Suprapubic skin (tissue), 4 donors: ENCODE measurements around the gene KLF6.

ENCODE experiments used
- EP300 ChIP-seq: sonication (generic); formaldehyde crosslinking; IDR thresholded peaks from one replicate; pipeline ENCODE4 v1.6.1; 2017; ENCODE audit warnings: antibody characterized with exemption
- POLR2A ChIP-seq, 2 donors: fragments of 450-650 bp; IDR thresholded peaks; one replicate each; pipeline ENCODE4 v1.6.1; 2017; ENCODE audit warnings: antibody characterized with exemption in 2 of 2, mild to moderate bottlenecking in 2 of 2, moderate library complexity in 2 of 2
- POLR2AphosphoS5 ChIP-seq, 3 donors: sonication (generic); formaldehyde crosslinking; IDR thresholded peaks; one replicate each; pipeline ENCODE4 v1.6.1; 2017; ENCODE audit warnings: antibody characterized with exemption in 3 of 3
- TF ChIP-seq, protein P1 (sequence below), 2 donors: fragments of 200-600 bp in 1 of 2; fragments of 450-650 bp in 1 of 2; sonication (generic) in 1 of 2; IDR thresholded peaks; one replicate each; pipeline ENCODE4 v1.5.1; 2016 to 2019; ENCODE audit warnings: antibody characterized with exemption in 2 of 2, mild to moderate bottlenecking in 1 of 2, moderate library complexity in 1 of 2

DNA sequence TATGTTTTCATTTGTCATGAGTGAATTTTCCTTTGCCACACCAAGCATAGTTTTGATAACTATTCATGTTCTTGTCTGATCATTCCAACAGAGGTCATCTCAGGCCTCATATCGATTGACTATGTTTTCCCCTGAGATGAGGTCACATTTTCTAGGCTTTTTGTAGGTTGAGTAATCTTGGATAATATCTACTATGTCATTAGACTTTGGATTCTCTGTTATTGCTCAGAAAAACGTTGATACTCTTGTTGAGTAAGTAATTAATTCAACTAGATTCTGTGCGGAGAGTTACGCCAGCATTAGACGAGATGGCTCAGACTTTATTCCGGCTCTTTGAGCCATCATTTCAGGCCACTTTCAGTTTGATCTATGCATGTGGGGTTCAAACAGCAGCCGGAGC, 57.7 kb downstream of the KLF6 start:
- TF ChIP-seq POLR2AphosphoS5 (IDR thresholded peaks at IDR 0.05) (no peak), EP300 (no peak), POLR2A (IDR thresholded peaks at IDR 0.05) (no peak)
- TF ChIP-seq, protein P1, sequence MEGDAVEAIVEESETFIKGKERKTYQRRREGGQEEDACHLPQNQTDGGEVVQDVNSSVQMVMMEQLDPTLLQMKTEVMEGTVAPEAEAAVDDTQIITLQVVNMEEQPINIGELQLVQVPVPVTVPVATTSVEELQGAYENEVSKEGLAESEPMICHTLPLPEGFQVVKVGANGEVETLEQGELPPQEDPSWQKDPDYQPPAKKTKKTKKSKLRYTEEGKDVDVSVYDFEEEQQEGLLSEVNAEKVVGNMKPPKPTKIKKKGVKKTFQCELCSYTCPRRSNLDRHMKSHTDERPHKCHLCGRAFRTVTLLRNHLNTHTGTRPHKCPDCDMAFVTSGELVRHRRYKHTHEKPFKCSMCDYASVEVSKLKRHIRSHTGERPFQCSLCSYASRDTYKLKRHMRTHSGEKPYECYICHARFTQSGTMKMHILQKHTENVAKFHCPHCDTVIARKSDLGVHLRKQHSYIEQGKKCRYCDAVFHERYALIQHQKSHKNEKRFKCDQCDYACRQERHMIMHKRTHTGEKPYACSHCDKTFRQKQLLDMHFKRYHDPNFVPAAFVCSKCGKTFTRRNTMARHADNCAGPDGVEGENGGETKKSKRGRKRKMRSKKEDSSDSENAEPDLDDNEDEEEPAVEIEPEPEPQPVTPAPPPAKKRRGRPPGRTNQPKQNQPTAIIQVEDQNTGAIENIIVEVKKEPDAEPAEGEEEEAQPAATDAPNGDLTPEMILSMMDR (IDR thresholded peaks at IDR 0.05) = no peak
